ENCODE results near the gene PCNT.
"Not testable (repeated sequence)": the region's sequence is repeated elsewhere in the genome, so short reads cannot be mapped to it uniquely, and the experiment has no call there.

The PCNT gene

GRCh38 chr21:46452710-46453109 lies 128.8 kb downstream of the PCNT start:
- no peak for DNase-seq (ENCODE audit: low read depth)

- DNase-seq (ENCODE audit: low read depth), result no peak
These were observed 130.2 kb downstream of the PCNT start for GRCh38 chr21:46454142-46454541.

DNA sequence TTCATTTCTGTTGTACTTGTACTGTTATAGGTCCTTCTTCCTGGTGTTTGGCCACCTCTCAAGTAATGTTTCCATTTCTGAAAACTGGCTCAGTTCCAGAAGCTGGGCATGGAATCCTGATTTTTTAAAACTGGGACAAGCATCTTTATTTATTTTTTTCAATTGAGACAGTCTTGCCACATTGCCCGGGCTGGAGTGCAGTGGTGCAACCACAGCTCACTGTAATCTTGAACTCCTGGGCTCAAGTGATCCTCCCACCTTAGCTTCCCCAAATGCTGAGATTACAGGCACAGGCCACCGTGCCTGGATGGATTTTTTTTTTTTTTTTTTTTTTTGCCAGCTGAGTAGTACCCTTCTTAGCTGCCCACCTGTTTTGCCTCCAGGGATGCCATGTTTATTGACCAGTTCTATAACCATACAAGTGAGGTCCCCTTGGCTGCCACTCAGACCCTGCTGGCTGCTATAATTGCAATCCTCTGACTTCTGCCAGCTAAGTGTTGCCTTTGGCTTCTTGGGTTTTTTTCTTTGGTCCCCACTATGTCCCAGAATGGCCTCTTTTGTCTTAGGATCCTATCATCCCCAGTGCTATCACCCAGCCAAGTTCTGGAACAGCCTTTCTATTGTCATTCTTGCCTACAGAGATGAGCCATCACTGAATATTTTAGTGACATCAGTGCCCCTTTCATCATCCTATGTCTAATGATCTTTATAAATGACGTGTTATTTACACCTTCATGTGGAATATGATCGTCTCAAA lies 130.9 kb downstream of the PCNT start:
- DNase-seq (ENCODE audit: low read depth), result no peak

- peak; percentile 55 for DNase-seq (ENCODE audit: low read depth)
These were observed 131.8 kb downstream of the PCNT start for GRCh38 chr21:46455575-46456385.

DNA sequence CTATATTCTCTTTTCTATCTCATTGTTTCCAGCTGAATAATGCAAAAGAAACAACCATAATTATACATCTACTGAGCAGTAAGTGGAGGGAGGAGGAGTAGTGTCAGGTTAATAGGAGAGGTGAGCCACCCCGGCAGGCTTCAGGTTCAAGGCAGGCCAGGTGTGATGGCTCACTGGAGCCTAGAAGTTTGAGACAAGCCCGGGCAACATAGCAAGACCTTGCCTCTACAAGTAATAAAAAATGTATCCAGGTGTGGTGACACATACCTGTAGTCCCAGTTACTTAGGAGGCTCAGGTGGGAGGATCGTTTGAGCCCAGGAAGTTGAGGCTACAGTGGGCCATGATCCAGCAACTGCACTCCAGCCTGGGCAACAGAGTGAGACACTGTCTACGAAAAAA lies 132.8 kb downstream of the PCNT start:
- no peak for DNase-seq (ENCODE audit: low read depth)

DNA sequence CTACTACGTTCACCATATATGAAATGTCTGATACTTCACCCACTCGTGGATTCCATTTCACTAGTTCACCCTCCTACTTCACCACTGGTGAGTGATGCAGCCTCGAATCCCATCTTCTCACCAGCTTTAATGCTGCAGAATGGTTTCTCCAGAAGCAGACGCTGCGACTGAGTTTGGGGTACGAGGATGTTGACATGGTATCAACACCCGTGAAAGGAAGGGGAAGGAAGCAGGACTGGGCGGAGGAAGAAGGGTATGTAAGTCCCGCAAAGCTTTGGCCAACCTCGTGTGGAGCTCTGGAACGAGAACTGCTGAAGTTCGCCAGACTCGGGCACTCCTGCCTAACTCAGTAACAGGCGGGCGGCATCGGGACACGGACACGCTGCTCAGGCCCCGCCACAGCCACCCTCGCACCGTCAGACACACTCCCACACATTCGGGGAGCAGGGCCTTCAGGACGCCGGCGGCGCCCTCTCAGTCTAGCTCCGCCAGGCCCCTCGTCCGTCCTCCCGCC lies 133.9 kb downstream of the PCNT start:
- no peak for DNase-seq (ENCODE audit: low read depth)

DNA sequence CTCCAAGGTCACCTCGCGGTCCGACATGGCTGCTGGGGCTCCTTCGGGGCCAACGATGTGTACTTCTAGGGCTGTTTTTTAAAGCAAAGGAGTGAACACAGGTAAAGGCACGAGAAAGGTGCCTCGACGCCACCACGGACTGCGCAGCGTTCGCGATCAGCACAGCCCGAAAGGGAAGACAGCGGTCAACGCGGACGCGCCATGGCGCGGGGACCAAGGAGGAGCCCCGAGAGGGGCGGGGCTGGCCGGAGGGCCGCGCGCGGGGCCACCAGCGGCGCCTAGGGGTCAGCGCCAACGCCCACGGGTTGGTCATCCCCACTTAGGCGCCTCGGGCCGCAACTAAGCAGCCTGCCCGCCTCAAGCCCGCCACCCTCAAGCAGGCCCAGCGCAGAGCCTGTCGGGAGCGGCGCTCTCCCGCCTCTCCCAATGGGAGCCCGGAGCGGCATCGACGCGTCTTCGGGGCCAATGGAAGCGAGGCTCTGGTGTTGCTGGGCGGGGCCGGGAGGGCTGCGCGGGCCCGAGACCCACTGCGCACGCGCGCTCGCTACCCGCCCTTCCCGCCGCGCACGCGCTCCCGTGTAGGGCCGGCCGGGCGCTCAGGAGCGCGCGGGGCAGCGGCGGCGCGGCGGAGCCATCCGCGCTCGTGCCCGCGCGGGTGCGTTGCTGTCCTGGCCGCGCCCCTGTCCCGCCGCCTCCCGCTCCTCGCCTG lies 134.5 kb downstream of the PCNT start, which contains the start of gene DIP2A:
TSS of gene DIP2A (plus strand) at position 577 of the 709 bp plus-strand sequence. CDS start 241 bp downstream, outside the sequence.
- peak; percentile 95 for DNase-seq (ENCODE audit: low read depth)

DNA sequence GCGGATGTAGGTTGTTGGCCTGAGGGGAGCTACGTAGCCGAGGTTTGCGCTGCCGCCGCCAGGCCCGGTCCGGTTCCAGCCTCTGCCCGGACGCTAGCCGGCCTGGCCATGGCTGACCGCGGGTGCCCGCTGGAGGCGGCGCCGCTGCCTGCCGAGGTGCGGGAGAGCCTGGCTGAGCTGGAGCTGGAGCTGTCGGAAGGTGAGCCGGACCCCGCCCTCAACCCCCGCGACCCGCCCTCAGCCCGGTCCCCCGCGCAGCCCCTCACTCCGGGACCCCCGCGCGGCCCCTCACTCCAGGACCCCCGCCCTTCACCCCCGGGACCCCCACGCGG lies 135.0 kb downstream of the PCNT start:
- no peak for DNase-seq (ENCODE audit: low read depth)

DNA sequence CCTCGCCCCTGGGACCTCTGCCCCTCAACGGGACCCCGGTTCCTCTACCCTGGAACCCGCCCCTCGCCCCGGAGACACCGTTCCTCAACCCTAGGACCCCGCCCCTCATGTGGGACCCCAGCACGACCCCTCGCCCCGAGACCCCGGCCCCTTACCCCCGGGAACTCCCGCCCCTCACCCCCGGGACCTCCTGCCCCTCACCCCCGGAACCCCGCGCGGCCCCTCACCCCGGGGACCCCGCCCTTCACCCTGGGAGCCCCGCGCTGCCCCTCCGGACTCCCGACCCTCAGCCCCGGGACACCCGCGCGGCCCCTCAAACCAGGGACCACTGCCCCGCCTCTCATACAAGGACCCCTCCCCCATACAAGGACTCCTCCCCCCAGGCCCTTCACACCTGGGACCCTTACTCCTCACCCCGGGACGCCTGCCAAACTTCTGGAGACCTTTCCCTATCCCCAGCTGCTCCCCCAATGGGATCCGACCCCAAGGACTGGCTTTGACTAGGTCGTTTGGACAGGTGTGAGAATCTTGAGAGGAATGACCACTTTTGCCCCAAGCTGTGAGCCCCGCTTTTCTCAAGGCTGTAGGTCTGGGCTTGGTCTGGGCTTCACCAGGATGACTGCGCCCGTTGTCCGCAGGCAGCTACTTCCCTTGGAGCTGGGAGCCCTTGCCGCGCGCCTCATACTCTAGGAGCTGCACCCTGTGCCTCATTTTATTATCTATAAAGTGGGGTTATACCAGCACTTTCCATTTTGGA lies 135.6 kb downstream of the PCNT start:
- DNase-seq (ENCODE audit: low read depth), result no peak

DNA sequence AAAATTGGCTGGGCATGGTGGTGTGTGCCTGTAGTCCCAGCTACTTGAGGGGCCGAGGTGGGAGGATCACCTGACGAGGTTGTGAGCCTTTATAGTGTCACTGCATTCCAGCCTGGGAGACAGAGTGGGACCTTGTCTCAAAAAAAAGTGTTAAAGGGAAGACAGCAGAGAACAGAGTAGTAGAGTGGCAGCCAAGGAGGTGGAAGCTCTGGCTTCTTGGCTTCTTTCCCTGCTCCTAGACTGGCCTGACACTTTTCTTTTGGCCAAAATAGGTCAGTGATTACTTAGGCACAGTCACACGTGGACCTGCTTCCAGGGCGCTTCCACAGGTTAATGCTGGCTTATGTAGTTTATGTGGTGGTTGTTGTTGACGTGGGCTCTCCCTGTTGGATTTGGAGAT lies 138.0 kb downstream of the PCNT start:
- DNase-seq (ENCODE audit: low read depth), result no peak

DNA sequence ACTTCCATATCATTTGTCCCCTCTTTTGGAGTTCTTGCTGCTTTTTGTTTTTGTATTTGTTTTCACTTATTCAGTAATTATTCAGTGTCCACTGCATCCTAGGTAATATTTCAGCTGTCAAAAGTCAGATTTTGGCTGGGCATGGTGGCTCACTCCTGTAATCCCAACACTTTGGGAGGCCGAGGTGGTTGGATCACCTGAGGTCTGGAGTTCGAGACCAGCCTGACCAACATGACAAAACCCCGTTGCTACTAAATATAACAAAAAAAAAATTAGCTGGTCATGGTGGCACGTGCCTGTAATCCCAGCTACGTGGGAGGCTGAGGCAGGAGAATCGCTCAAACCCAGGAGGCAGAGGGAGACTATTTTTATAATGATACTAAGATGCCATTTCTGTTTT lies 141.2 kb downstream of the PCNT start:
- not testable (repeated sequence) for DNase-seq (ENCODE audit: low read depth)

DNA sequence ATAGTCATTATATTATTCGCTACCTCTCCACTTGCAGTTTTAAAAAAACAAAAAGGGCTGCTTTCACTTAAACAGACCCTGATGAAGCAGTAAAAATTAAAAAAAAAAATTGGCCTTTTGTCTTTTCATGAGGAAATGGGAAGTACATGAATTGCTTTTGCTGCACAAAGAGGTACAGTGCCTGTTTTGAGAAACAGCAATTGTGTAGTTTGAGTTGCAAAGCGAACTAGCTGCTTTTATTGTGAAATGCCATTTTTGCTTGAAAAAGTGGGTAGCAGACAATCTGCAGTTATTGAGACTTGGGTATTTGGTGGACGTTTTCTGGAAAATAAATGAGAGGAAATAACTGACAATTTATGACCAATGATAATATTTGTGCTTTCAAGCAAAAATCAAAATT lies 141.7 kb downstream of the PCNT start:
- DNase-seq (ENCODE audit: low read depth), result no peak

DNA sequence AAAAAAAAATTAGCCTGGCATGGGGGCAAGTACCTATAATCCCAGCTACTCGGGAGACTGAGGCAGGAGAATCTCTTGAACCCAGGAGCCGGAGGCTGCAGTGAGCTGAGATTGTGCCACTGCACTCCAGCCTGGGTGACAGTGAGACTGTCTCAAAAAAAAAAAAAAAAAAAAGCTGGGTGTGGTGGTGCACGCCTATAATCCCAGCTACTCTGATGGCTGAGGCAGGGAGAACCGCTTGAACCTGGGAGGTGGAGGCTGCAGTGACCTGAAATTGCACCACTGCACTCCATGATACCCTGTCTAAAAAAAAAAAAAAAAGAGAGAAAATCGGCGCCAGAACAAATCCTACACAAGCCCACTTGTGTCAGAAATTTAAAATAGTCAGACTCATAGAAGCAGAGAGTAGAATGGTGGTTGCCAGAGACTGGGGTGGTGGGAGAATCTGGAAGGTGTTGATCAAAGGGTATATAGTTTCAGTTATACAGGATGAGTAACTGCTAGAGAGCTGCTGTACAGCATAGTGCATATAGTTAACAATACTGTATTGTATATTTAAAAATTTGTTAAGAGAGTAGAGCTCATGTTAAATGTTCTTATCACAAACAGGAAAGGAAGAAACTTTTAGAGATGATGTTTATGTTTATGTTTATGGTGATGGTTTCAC lies 144.3 kb downstream of the PCNT start:
- no peak for DNase-seq (ENCODE audit: low read depth)

DNA sequence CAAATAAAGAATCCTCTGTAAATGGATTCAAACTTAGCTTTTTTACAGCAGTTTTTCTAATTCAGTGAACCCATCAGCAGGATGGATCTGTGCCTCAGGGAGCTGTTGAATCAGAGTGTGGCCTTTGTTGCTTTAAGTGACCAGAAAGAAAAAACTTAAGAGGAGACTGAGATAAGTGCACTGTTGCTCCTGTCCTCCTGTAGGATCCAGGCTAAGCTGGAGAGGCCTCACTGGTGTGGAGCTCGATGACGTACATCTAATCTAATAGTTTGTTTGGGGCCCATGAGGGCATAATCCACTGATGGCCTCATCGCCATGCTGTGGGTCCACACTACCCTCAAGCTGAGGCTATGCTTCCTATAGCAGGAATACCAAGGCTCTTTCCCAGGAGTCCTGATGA lies 145.3 kb downstream of the PCNT start:
- DNase-seq (ENCODE audit: low read depth), result no peak

GRCh38 chr21:46471514-46471913 lies 147.6 kb downstream of the PCNT start:
- no peak for DNase-seq (ENCODE audit: low read depth)

GRCh38 chr21:46472246-46472645 lies 148.3 kb downstream of the PCNT start:
- DNase-seq (ENCODE audit: low read depth), result no peak

DNA sequence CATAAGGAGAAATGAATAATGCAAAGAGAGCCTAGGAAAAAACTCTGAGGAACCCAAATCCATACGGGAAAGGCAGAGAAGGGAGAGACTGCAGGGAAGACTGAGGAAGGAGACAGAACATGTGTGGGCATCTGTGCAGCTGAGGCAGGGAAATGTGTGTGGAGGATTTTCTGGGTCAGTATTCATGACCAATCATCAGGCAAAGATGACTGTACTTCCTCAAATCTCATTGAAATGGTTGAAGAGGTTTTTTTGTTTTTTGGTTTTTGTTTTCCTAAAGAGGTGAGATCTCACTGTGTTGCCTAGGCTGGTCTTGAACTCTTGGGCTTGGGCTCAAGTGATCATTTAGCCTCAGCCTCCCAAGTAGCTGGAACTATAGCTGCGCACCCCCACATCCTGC lies 150.4 kb downstream of the PCNT start:
- no peak for DNase-seq (ENCODE audit: low read depth)

DNA sequence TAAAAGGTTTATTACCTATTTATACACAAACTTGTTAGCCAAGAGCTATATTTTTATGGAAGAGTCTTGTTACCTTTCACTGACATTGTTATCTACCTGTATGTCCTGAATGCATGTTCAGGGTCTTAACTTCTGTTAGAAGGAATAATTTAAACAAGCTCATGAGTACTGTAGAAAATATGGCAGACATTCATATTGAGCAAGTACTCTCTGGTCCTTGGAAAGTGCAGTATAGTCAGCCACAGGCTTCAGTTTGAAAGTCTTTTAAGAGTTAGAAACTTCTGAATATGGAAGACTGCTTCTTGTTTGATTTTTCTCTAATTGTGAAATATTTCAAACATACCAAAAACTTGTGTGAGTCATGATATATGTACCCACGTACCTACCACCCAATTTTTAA lies 151.3 kb downstream of the PCNT start:
- no peak for DNase-seq (ENCODE audit: low read depth)

DNA sequence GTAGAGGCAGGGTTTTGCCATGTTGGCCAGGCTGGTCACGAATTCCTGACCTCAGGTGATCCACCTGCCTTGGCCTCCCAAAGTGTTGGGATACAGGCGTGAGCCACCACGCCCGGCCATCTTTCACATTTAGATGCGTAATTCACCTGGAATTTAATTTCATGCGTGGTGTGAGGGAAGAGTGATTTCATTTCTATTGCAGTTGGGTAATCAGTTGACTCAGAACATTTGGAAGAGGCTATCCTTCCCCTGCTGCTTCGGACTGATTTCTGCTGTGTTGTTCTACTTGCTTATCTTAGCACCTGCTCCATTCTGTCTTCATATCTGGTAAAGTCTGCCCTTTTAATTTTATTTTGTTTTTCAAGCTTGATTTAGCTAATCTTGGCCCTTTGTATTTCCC lies 153.8 kb downstream of the PCNT start:
- DNase-seq (ENCODE audit: low read depth), result no peak

DNA sequence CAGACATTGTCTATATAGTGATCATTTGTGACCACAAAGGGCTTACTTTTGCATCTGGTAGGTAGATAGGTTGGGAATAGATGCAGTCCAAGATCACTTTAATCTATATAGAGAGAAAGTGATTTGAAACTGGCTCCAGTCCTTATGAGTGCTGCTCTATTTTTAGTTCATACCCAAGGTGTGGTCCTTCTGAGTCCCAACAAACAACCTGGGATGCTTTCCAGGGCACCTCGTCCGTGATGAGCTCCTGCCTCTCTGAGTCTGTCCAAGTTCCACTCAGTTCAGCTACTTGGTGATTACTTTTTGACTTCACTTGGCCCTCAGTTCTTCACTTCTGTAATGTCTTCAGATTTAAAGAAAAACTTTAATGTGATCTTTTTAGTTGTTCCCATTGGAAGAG lies 155.0 kb downstream of the PCNT start:
- DNase-seq (ENCODE audit: low read depth), result no peak

DNA sequence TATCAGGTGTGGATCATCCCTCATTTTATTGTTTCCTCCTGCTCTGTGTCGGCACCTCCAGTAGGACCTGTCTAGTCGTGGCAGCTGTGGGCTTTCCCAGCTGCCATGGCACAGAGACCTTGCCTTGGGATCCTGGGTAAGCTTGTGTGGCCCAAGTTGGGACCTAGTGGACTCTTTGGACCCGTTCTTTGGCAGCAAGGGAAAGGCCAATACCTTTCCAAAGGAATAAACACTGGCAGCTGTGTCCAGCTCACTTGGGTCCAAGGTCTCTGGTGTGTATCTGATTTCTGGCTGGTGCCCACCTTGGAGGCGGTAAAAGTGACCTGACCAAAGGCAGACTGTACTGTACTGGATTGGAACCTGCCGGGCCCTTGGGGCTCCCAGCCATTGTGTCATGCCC lies 156.5 kb downstream of the PCNT start:
- no peak for DNase-seq (ENCODE audit: low read depth)
